H1 (cell line): ENCODE data around the gene RAG2.

ENCODE experiments used
- ATF3 ChIP-seq: IDR thresholded peaks from 2 replicates; pipeline ENCODE4 v1.6.1; 2011; ENCODE audit warnings: low read depth, mild to moderate bottlenecking, low read length; ENCODE audit not compliant: insufficient read depth
- CEBPB ChIP-seq: IDR thresholded peaks from 2 replicates; pipeline ENCODE4 v1.6.1; 2012; ENCODE audit warnings: low read depth, low read length
- CHD1 ChIP-seq: IDR thresholded peaks from 2 replicates; pipeline ENCODE4 v1.6.1; 2012; ENCODE audit warnings: low read depth, low read length, improper control_type of control experiment
- CTCF ChIP-seq, 3 experiments: IDR thresholded peaks; 1 replicate in 2 of 3; 2 replicates in 1 of 3; pipeline versions ENCODE4 v1.5.1 to v1.6.1; 2011; ENCODE audit warnings: low read length in 3 of 3, mild to moderate bottlenecking in 3 of 3, inconsistent platforms in 2 of 3, low read depth in 1 of 3, moderate library complexity in 1 of 3; ENCODE audit not compliant: insufficient read depth in 1 of 3; ENCODE audit errors: control extremely low read depth in 1 of 3
- POLR2A ChIP-seq, 2 experiments: IDR thresholded peaks; 1 replicate in 1 of 2; 2 replicates in 1 of 2; pipeline ENCODE4 v1.6.1; 2011; ENCODE audit warnings: low read depth in 2 of 2, low read length in 2 of 2, mild to moderate bottlenecking in 2 of 2; ENCODE audit errors: control extremely low read depth in 1 of 2

GRCh38 chr11:36590513-36590912 lies 7.5 kb downstream of the RAG2 start:
- TF ChIP-seq POLR2A (IDR thresholded peaks at IDR 0.05; ENCODE audit: control extremely low read depth in 1 of 2, low read depth in 2 of 2, low read length in 2 of 2) (no peak), CEBPB (no peak), CTCF (IDR thresholded peaks at IDR 0.05; ENCODE audit: control extremely low read depth in 1 of 3, insufficient read depth in 1 of 3, low read depth in 1 of 3, low read length in 3 of 3) (no peak), ATF3 (no peak), CHD1 (no peak)
